AG04450 (cell line): Measurements from ENCODE around the gene ABCG1. TPM values are rescaled to one million over a fixed set of nuclear protein-coding genes. Genes with fewer than 3 reads are reported as not detected.

Experiments used
- CTCF ChIA-PET: fragments of 300-600, 350-600 bp; formaldehyde crosslinking; extraction: SDS; loops from one replicate; lab custom pipeline; 2022; ENCODE audit warnings: antibody characterized with exemption, inconsistent platforms; lab: Charles Lee
- POLR2A ChIA-PET: fragments of 350-600 bp; formaldehyde crosslinking; extraction: SDS; loops from one replicate; lab custom pipeline; 2021; ENCODE audit warnings: antibody characterized with exemption, inconsistent platforms; lab: Yijun Ruan, JAX
- DNase-seq: peaks from one replicate; pipeline ENCODE4 v3.0.0-alpha.2; 2011; ENCODE audit warnings: low read depth, low spot score
- H3K27ac ChIP-seq: one replicate; pipeline ENCODE4 v1.5.1; 2012; ENCODE audit warnings: low read depth, low read length, control low read depth
- H3K27me3 ChIP-seq: one replicate; pipeline ENCODE4 v1.6.0; 2012; ENCODE audit warnings: low read length; ENCODE audit not compliant: control insufficient read depth, insufficient read depth
- H3K4me3 ChIP-seq: 2 replicates; pipeline ENCODE4 v1.5.1; 2011; ENCODE audit warnings: mild to moderate bottlenecking, low read depth, low read length, control low read depth
- H3K9me3 ChIP-seq: 2 replicates; pipeline ENCODE4 v1.5.1; 2012; ENCODE audit warnings: low read length; ENCODE audit not compliant: control insufficient read depth, insufficient read depth
- CTCF ChIP-seq: IDR thresholded peaks from 2 replicates; pipeline ENCODE4 v1.5.1; 2011; ENCODE audit warnings: low read depth, low read length, control low read depth, inconsistent platforms
- polyA plus RNA-seq: library from polyadenylated mRNA; depleted of rRNA; stranded (reverse); fragments of >200 nt; gene quantifications from 2 replicates; pipeline ENCODE4 v1.2.3, GENCODE V29; 2011

Gene ABCG1
- polyA plus RNA-seq, 1 experiment = 0.71 TPM

- ChIA-PET POLR2A (no interaction called here), CTCF (no interaction called here)
- DNase-seq = no peak
- Histone ChIP-seq H3K27ac (no peak overlapping the region), H3K27me3 (no peaks in the 10 kb centered on the region), H3K4me3 (no peak overlapping the region), H3K9me3 (no peaks in the 10 kb centered on the region)
- no peak for TF ChIP-seq CTCF
These were observed 29.5 kb upstream of the ABCG1 start for GRCh38 chr21:42189431-42189830.

- Histone ChIP-seq H3K4me3 (no peak overlapping the region), H3K9me3 (no peaks in the 10 kb centered on the region), H3K27ac (no peak overlapping the region), H3K27me3 (peaks cover 3% of the 10 kb centered on the region)
- no peak for TF ChIP-seq CTCF
- ChIA-PET CTCF (interaction anchor here (1.2 kb wide), 1 partner anchor 73 kb away, joined by 3 read pairs; no protein-coding TSS in a partner anchor), POLR2A (no interaction called here)
- no peak for DNase-seq
These were observed 29.0 kb upstream of the ABCG1 start for GRCh38 chr21:42189860-42190485.

- ChIA-PET CTCF (interaction anchor here (0.8 to 1.2 kb wide), 2 partner anchors 68 to 73 kb away, joined by 3 read pairs; no protein-coding TSS in a partner anchor), POLR2A (no interaction called here)
- DNase-seq = no peak
- H3K4me3 ChIP-seq = no peak overlapping the region
- H3K27ac ChIP-seq = no peak overlapping the region
- H3K27me3 ChIP-seq = peaks cover 3% of the 10 kb centered on the region
- H3K9me3 ChIP-seq = no peaks in the 10 kb centered on the region
- TF ChIP-seq CTCF = no peak
These were observed 28.5 kb upstream of the ABCG1 start for GRCh38 chr21:42190486-42190863.

- CTCF ChIA-PET = interaction anchor here (0.8 to 1.2 kb wide), 2 partner anchors 68 to 74 kb away, joined by 3 read pairs; no protein-coding TSS in a partner anchor
- Histone ChIP-seq H3K27ac (no peak overlapping the region), H3K9me3 (no peaks in the 10 kb centered on the region), H3K4me3 (no peak overlapping the region), H3K27me3 (peaks cover 3% of the 10 kb centered on the region)
- no peak for DNase-seq
- POLR2A ChIA-PET = no interaction called here
- no peak for TF ChIP-seq CTCF
These were observed 27.9 kb upstream of the ABCG1 start for GRCh38 chr21:42191064-42191463.

GRCh38 chr21:42191696-42192595 lies 27.0 kb upstream of the ABCG1 start:
- H3K4me3 ChIP-seq = no peak overlapping the region
- TF ChIP-seq CTCF = no peak
- ChIA-PET POLR2A (no interaction called here), CTCF (no interaction called here)
- no peak overlapping the region for H3K27ac ChIP-seq
- H3K9me3 ChIP-seq = no peaks in the 10 kb centered on the region
- H3K27me3 ChIP-seq = peaks cover 3% of the 10 kb centered on the region
- DNase-seq = no peak
